C4-2B (cell line): ENCODE measurements around the gene FMR1.

Experiments
- ZFX ChIP-seq: fragments of 450-650 bp; IDR thresholded peaks from 2 replicates; pipeline ENCODE4 v1.6.1; 2017
- TF ChIP-seq, protein P1 (sequence below): fragments of 450-650 bp; conservative IDR thresholded peaks from 2 replicates; pipeline ENCODE4 v1.5.1; 2017; ENCODE audit warnings: mild to moderate bottlenecking

GRCh38 chrX:147877726-147878125 is 34.0 kb upstream of the FMR1 start:
- TF ChIP-seq, protein P1, sequence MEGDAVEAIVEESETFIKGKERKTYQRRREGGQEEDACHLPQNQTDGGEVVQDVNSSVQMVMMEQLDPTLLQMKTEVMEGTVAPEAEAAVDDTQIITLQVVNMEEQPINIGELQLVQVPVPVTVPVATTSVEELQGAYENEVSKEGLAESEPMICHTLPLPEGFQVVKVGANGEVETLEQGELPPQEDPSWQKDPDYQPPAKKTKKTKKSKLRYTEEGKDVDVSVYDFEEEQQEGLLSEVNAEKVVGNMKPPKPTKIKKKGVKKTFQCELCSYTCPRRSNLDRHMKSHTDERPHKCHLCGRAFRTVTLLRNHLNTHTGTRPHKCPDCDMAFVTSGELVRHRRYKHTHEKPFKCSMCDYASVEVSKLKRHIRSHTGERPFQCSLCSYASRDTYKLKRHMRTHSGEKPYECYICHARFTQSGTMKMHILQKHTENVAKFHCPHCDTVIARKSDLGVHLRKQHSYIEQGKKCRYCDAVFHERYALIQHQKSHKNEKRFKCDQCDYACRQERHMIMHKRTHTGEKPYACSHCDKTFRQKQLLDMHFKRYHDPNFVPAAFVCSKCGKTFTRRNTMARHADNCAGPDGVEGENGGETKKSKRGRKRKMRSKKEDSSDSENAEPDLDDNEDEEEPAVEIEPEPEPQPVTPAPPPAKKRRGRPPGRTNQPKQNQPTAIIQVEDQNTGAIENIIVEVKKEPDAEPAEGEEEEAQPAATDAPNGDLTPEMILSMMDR, result no peak
- no peak for TF ChIP-seq ZFX
